ENCODE measurements around the gene C4orf36. TPM values are rescaled to one million over a fixed set of nuclear protein-coding genes. Genes with fewer than 3 reads are reported as not detected.

Gene C4orf36
- total RNA-seq, 1 donor from 2014 or later = 8.6 TPM

- Histone ChIP-seq H3K4me3 (no peak overlapping the region), H3F3A (ENCODE audit: low read depth) (no peaks in the 10 kb centered on the region), H3K4me1 (no peaks in the 10 kb centered on the region), H3K9me3 (ENCODE audit: low read depth) (no peaks in the 10 kb centered on the region), H3K36me3 (no peaks in the 10 kb centered on the region), H4K20me1 (ENCODE audit: low read depth) (no peaks in the 10 kb centered on the region), H3K27ac (no peak overlapping the region), H2AFZ (replicated peaks) (no peak overlapping the region), H3K9ac (no peak overlapping the region), H3K27me3 (peaks cover 1% of the 10 kb centered on the region), H3K4me2 (no peak overlapping the region), H3K79me2 (ENCODE audit: low read depth) (no peaks in the 10 kb centered on the region)
- no peak for DNase-seq (ENCODE audit: low spot score)
- Mint-ChIP-seq H3K9me3 (no peaks in the 10 kb centered on the region), H3K27me3 (ENCODE audit: insufficient read depth, low read depth) (peaks cover 2% of the 10 kb centered on the region), H3K27ac (no peak overlapping the region), H3K36me3 (no peaks in the 10 kb centered on the region), H3K4me3 (no peak overlapping the region), H3K4me1 (no peaks in the 10 kb centered on the region)
- TF ChIP-seq CTCF (IDR thresholded peaks at IDR 0.05) = no peak
- no peak for TF ChIP-seq EZH2 (IDR thresholded peaks at IDR 0.05)
- no peak for TF ChIP-seq EZH2phosphoT487 (IDR thresholded peaks at IDR 0.05)
These were observed 35.7 kb upstream of the C4orf36 start for GRCh38 chr4:86927843-86928395.

GRCh38 chr4:86926435-86927086, 34.3 kb upstream of the C4orf36 start:
- H3K27me3 Mint-ChIP-seq (ENCODE audit: insufficient read depth, low read depth) = peaks cover 2% of the 10 kb centered on the region
- H2AFZ ChIP-seq (replicated peaks) = no peak overlapping the region
- H3K27ac Mint-ChIP-seq = no peak overlapping the region
- no peaks in the 10 kb centered on the region for H3K9me3 ChIP-seq (ENCODE audit: low read depth)
- no peak overlapping the region for H3K4me3 Mint-ChIP-seq
- no peaks in the 10 kb centered on the region for H3K36me3 Mint-ChIP-seq
- H3K4me1 Mint-ChIP-seq = peaks cover 4% of the 10 kb centered on the region
- no peak overlapping the region for H3K9ac ChIP-seq
- H3K27me3 ChIP-seq = no peaks in the 10 kb centered on the region
- no peaks in the 10 kb centered on the region for H3F3A ChIP-seq (ENCODE audit: low read depth)
- no peak for DNase-seq (ENCODE audit: low spot score)
- no peaks in the 10 kb centered on the region for H3K4me1 ChIP-seq
- no peaks in the 10 kb centered on the region for H4K20me1 ChIP-seq (ENCODE audit: low read depth)
- no peaks in the 10 kb centered on the region for H3K9me3 Mint-ChIP-seq
- H3K27ac ChIP-seq = no peak overlapping the region
- no peak overlapping the region for H3K4me3 ChIP-seq
- no peaks in the 10 kb centered on the region for H3K79me2 ChIP-seq (ENCODE audit: low read depth)
- no peak for TF ChIP-seq EZH2 (IDR thresholded peaks at IDR 0.05)
- no peak for TF ChIP-seq CTCF (IDR thresholded peaks at IDR 0.05)
- no peak for TF ChIP-seq EZH2phosphoT487 (IDR thresholded peaks at IDR 0.05)
- H3K36me3 ChIP-seq = no peaks in the 10 kb centered on the region
- H3K4me2 ChIP-seq = no peak overlapping the region

- H4K20me1 ChIP-seq (ENCODE audit: low read depth) = no peaks in the 10 kb centered on the region
- H3K4me1 Mint-ChIP-seq = peaks cover 4% of the 10 kb centered on the region
- no peaks in the 10 kb centered on the region for H3K36me3 ChIP-seq
- H3K9ac ChIP-seq = no peak overlapping the region
- H2AFZ ChIP-seq (replicated peaks) = no peak overlapping the region
- no peak for DNase-seq (ENCODE audit: low spot score)
- H3K27me3 ChIP-seq = no peaks in the 10 kb centered on the region
- no peaks in the 10 kb centered on the region for H3K9me3 Mint-ChIP-seq
- H3K4me1 ChIP-seq = no peaks in the 10 kb centered on the region
- TF ChIP-seq EZH2phosphoT487 (IDR thresholded peaks at IDR 0.05) (no peak), EZH2 (IDR thresholded peaks at IDR 0.05) (no peak), CTCF (IDR thresholded peaks at IDR 0.05) (no peak)
- no peaks in the 10 kb centered on the region for H3F3A ChIP-seq (ENCODE audit: low read depth)
- H3K4me3 Mint-ChIP-seq = no peak overlapping the region
- no peaks in the 10 kb centered on the region for H3K36me3 Mint-ChIP-seq
- H3K4me3 ChIP-seq = no peak overlapping the region
- no peaks in the 10 kb centered on the region for H3K9me3 ChIP-seq (ENCODE audit: low read depth)
- no peak overlapping the region for H3K4me2 ChIP-seq
- no peaks in the 10 kb centered on the region for H3K79me2 ChIP-seq (ENCODE audit: low read depth)
- no peak overlapping the region for H3K27ac ChIP-seq
- no peak overlapping the region for H3K27ac Mint-ChIP-seq
- peaks cover 2% of the 10 kb centered on the region for H3K27me3 Mint-ChIP-seq (ENCODE audit: insufficient read depth, low read depth)
These were observed 32.6 kb upstream of the C4orf36 start for GRCh38 chr4:86924811-86925210.
